OCI-LY7 (cell line): ENCODE results near the gene MCAT. TPM values are rescaled to one million over a fixed set of nuclear protein-coding genes. Genes with fewer than 3 reads are reported as not detected.

Experiments
- Bru-seq: library from RNA; stranded (reverse); fragments of 400-500 nt; gene quantifications from one replicate; lab custom pipeline; 2021; lab: Mats Ljungman, UMichigan
- BruChase-seq, 2 experiments: library from RNA; stranded (reverse); fragments of 400-500 nt; gene quantifications; one replicate each; lab custom pipeline; 2021; lab: Mats Ljungman, UMichigan
- BruUV-seq: library from RNA; stranded (reverse); fragments of 400-500 nt; replicated peaks from 2 replicates; lab custom pipeline; 2021; lab: Mats Ljungman, UMichigan
- CTCF ChIA-PET: fragments of 300-600 bp; sonication (Branson Sonifier 250); formaldehyde crosslinking; loops from one replicate; lab custom pipeline; 2022; ENCODE audit warnings: antibody characterized with exemption; ENCODE audit not compliant: unreplicated experiment; lab: Charles Lee
- POLR2A ChIA-PET: fragments of 300-600 bp; sonication (Branson Sonifier 250); formaldehyde crosslinking; loops from one replicate; lab custom pipeline; 2022; ENCODE audit warnings: antibody characterized with exemption; lab: Charles Lee
- DNase-seq: peaks from one replicate; pipeline ENCODE4 v3.0.0-alpha.2; 2015; ENCODE audit warnings: low spot score
- H2AFZ ChIP-seq: fragments of 200-600 bp; sonication (generic), shearing (Covaris generic); 2 replicates; pipeline ENCODE4 v1.6.1; 2014; ENCODE audit warnings: mild to moderate bottlenecking, antibody characterized with exemption, low read length, moderate library complexity
- H3K27ac ChIP-seq: fragments of 200-600 bp; sonication (generic); 2 replicates; pipeline ENCODE4 v1.5.1; 2014; ENCODE audit warnings: mixed run types, low read depth, mild to moderate bottlenecking, moderate library complexity, low read length, inconsistent platforms; ENCODE audit not compliant: poor library complexity, severe bottlenecking
- H3K36me3 ChIP-seq: fragments of 200-600 bp; sonication (generic); 2 replicates; pipeline ENCODE4 v1.6.1; 2014; ENCODE audit warnings: mild to moderate bottlenecking, antibody characterized with exemption, low read length, moderate library complexity, mixed read lengths; ENCODE audit not compliant: insufficient read depth
- H3K4me1 ChIP-seq: fragments of 200-600 bp; sonication (generic); 2 replicates; pipeline ENCODE4 v1.5.1; 2014; ENCODE audit warnings: mild to moderate bottlenecking, low read length; ENCODE audit not compliant: insufficient read depth, poor library complexity, severe bottlenecking
- H3K4me2 ChIP-seq: fragments of 200-600 bp; sonication (generic); 2 replicates; pipeline ENCODE4 v1.6.1; 2014; ENCODE audit warnings: mild to moderate bottlenecking, low read length
- H3K4me3 ChIP-seq: fragments of 200-600 bp; sonication (generic); 2 replicates; pipeline ENCODE4 v1.5.1; 2014; ENCODE audit warnings: mild to moderate bottlenecking, low read depth, low read length; ENCODE audit not compliant: poor library complexity, severe bottlenecking
- H3K79me2 ChIP-seq: fragments of 200-600 bp; sonication (generic); 2 replicates; pipeline ENCODE4 v1.6.1; 2016; ENCODE audit warnings: low read depth, mild to moderate bottlenecking, low read length, moderate library complexity, mixed read lengths; ENCODE audit not compliant: insufficient read depth
- H3K9me2 ChIP-seq: fragments of 200-600 bp; sonication (generic); 2 replicates; pipeline ENCODE4 v1.6.1; 2016; ENCODE audit warnings: mild to moderate bottlenecking, low read length, mixed read lengths; ENCODE audit not compliant: insufficient read depth
- H3K9me3 ChIP-seq: fragments of 200-600 bp; sonication (generic); 2 replicates; pipeline ENCODE4 v1.6.1; 2014; ENCODE audit warnings: mild to moderate bottlenecking, mixed run types, low read length, mixed read lengths
- H4K20me1 ChIP-seq: fragments of 200-600 bp; sonication (generic); 2 replicates; pipeline ENCODE4 v1.6.1; 2014; ENCODE audit warnings: mild to moderate bottlenecking, antibody characterized with exemption, low read length, moderate library complexity, mixed read lengths; ENCODE audit not compliant: insufficient read depth
- CTCF ChIP-seq: fragments of 200-600 bp; sonication (generic); conservative IDR thresholded peaks from 2 replicates; pipeline ENCODE4 v1.5.1; 2014; ENCODE audit warnings: mild to moderate bottlenecking, antibody characterized with exemption, low read length, moderate library complexity, mixed read lengths
- EZH2phosphoT487 ChIP-seq: fragments of 200-600 bp; sonication (generic); IDR thresholded peaks from 2 replicates; pipeline ENCODE4 v1.6.1; 2018; ENCODE audit warnings: low read depth, borderline replicate concordance, mild to moderate bottlenecking, mixed run types, antibody characterized with exemption, low read length, moderate library complexity, mixed read lengths
- intact Hi-C: fragments of 100-400 bp; cut with micrococcal nuclease; formaldehyde crosslinking; loops from one replicate; pipeline ENCODE4 v1.10.0; 2022; ENCODE audit not compliant: unreplicated experiment
- long read RNA-seq: library from polyadenylated mRNA; stranded (forward); transcript quantifications from one replicate; pipeline ENCODE4 v2.0.0, GENCODE V29; 2022
- total RNA-seq, 2 experiments: library from RNA; depleted of rRNA in 1 of 2; stranded (reverse); fragments of >200 nt in 1 of 2; shearing (Covaris generic) in 1 of 2; gene quantifications; 2 replicates each; pipeline ENCODE4 v1.2.3, GENCODE V29; 2014 to 2022

MCAT gene
- total RNA-seq (2014; rRNA removed; shearing (Covaris generic)) (28.4 and 30.6 TPM in 2 replicates), total RNA-seq (2022) (23.1 and 33.2 TPM in 2 replicates), Bru-seq, nascent RNA (percentile 58 among the genes with signal in this experiment), BruChase-seq, experiment 1, labeled RNA remaining after a 6-hour chase (percentile 56 among the genes with signal in this experiment), BruChase-seq, experiment 2, labeled RNA remaining after a 2-hour chase (percentile 60 among the genes with signal in this experiment)
- long read RNA-seq, transcript MCAT-201 (4 exons, 2,056 nt), result major isoform, 20 of 38 reads
- long read RNA-seq, transcript MCAT-202 (3 exons, 1,134 nt), result minor isoform, 11 of 38 reads
- long read RNA-seq, partial matches to known transcripts, result 0 of 38 reads
- long read RNA-seq, other reads (novel, unspliced or antisense), result 6 of 38 reads

- Histone ChIP-seq H3K4me1 (peaks cover 39% of the 10 kb centered on the region), H3K9me2 (no peaks in the 10 kb centered on the region), H3K4me3 (peak within 1 kb of the TSS; percentile 85), H3K36me3 (peaks cover 36% of the 10 kb centered on the region), H3K79me2 (peaks cover 17% of the 10 kb centered on the region), H4K20me1 (no peaks in the 10 kb centered on the region), H3K9me3 (no peaks in the 10 kb centered on the region), H3K4me2 (peak within 1 kb of the TSS; percentile 71), H3K27ac (peak within 1 kb of the TSS; percentile 46), H2AFZ (peak within 1 kb of the TSS; percentile 74; the same call in 1 of the 2 replicates)
- CTCF ChIA-PET, result no interaction called here
- TSS peak; percentile 61 for BruUV-seq
- peak; percentile 88 for DNase-seq
- TF ChIP-seq EZH2phosphoT487 (no peak), CTCF (no peak)
- intact Hi-C loops, result no loop called here
- POLR2A ChIA-PET, result interaction anchor here (0.5 kb wide), 1 partner anchor 17 kb away, joined by 3 read pairs; no protein-coding TSS in a partner anchor
Measured at GRCh38 chr22:43142880-43143562, at the start of gene MCAT. TSS of gene MCAT (minus strand) at chr22:43143398. CDS start at chr22:43143348, 50 bp downstream.

GRCh38 chr22:43191831-43192230 is 48.6 kb upstream of the MCAT start:
- H3K4me3 ChIP-seq, result no peak overlapping the region
- H2AFZ ChIP-seq, result no peak overlapping the region
- no TSS peak for BruUV-seq
- ChIA-PET CTCF (no interaction called here), POLR2A (interaction anchor here (0.5 kb wide), 1 partner anchor 1571 kb away, joined by 4 read pairs; no protein-coding TSS in a partner anchor)
- no peaks in the 10 kb centered on the region for H4K20me1 ChIP-seq
- H3K4me2 ChIP-seq, result no peak overlapping the region
- no peaks in the 10 kb centered on the region for H3K79me2 ChIP-seq
- no peaks in the 10 kb centered on the region for H3K36me3 ChIP-seq
- no peak overlapping the region for H3K27ac ChIP-seq
- intact Hi-C loops, result no loop called here
- no peak for TF ChIP-seq EZH2phosphoT487
- TF ChIP-seq CTCF, result no peak
- H3K9me2 ChIP-seq, result no peaks in the 10 kb centered on the region
- peaks cover 4% of the 10 kb centered on the region; the same call in 1 of the 2 replicates for H3K9me3 ChIP-seq
- no peak for DNase-seq
- peaks cover 5% of the 10 kb centered on the region for H3K4me1 ChIP-seq
